ENCODE data around the gene NUP107.

The NUP107 gene

DNA sequence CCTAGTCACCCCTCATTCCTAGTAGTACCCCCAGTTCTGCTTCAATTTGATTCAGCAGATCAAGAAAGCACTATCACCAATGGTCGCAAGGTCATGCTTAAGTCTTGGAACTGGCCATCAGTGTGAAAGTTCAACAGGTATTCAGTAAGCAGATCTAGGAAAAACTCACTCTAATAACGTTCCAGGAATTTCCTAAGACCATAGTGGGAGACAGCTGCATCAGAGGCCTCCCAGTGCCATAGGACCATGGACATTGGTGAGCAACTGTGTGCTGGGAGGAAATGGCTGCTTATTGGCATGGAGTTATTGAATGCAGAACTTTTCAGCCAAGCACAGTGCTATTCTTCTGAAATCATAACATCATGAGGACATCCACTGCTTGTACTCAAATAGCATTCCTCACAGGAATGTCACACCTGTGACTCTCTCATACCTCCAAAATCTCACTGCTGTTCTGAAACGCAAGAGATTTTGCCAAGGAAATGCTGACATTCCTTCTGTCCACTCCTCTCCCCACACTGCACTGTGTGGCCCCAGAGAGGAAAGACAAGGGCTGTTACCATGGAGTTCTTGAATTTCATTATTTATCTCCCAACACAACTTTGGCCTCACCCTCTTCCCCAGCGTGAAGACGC is 90.3 kb downstream of the NUP107 start:
- Histone ChIP-seq H3K4me3 (ENCODE audit: low read length) (no peak overlapping the region), H3K9me3 (ENCODE audit: insufficient read depth, low read depth, low read length) (no peaks in the 10 kb centered on the region), H3K27me3 (ENCODE audit: insufficient read depth, low read length) (no peaks in the 10 kb centered on the region), H3K9ac (ENCODE audit: low read depth, low read length) (no peak overlapping the region), H3K27ac (ENCODE audit: low read length) (no peak overlapping the region), H3K4me1 (ENCODE audit: insufficient read depth, low read length) (no peaks in the 10 kb centered on the region), H3K36me3 (ENCODE audit: insufficient read depth, low read depth, low read length) (no peaks in the 10 kb centered on the region)

DNA sequence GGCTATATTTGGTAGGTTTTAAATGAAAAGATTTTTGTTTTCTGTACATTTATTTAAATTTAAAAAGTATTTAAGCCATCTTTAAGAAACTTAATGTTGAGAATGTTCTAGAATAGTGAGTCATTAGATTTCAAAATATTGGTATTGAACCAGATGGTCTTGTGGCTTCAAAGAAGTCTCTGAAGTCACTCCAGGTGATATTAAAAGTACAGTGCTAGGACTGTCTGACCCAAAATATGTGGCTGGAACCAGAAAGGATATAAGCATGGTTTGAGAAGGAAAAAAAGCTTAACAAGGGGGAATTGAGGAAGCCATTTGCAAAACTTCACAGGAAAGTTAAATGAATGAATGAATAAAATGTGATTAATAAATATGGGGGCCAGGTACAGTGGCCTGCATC is 92.5 kb downstream of the NUP107 start:
- Histone ChIP-seq H3K36me3 (ENCODE audit: insufficient read depth, low read depth, low read length) (no peaks in the 10 kb centered on the region), H3K9ac (ENCODE audit: low read depth, low read length) (no peak overlapping the region), H3K4me3 (ENCODE audit: low read length) (no peak overlapping the region), H3K4me1 (ENCODE audit: insufficient read depth, low read length) (no peaks in the 10 kb centered on the region), H3K27me3 (ENCODE audit: insufficient read depth, low read length) (no peaks in the 10 kb centered on the region), H3K9me3 (ENCODE audit: insufficient read depth, low read depth, low read length) (no peaks in the 10 kb centered on the region), H3K27ac (ENCODE audit: low read length) (no peak overlapping the region)

DNA sequence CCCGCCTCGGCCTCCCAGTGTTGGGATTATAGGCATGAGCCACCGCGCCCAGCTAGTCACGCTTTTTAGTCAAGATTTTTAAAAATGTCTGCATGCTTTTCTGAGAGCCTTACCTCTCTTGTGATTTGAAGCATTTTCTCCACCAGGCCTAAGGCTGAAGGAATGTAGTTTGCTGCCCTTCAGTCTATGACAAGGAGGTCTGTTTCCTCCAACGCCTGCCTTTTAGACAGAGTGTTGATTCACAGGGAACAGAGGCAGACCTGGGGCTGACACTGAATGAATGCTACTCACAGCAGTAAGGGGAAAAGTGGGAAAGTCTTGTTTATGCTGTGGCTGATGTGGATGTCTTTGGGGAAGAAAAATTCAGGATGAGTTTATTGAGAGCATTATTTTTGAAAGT is 94.0 kb downstream of the NUP107 start:
- no peaks in the 10 kb centered on the region for H3K36me3 ChIP-seq (ENCODE audit: insufficient read depth, low read depth, low read length)
- H3K4me1 ChIP-seq (ENCODE audit: insufficient read depth, low read length): no peaks in the 10 kb centered on the region
- no peaks in the 10 kb centered on the region for H3K9me3 ChIP-seq (ENCODE audit: insufficient read depth, low read depth, low read length)
- H3K9ac ChIP-seq (ENCODE audit: low read depth, low read length): no peak overlapping the region
- H3K4me3 ChIP-seq (ENCODE audit: low read length): no peak overlapping the region
- H3K27me3 ChIP-seq (ENCODE audit: insufficient read depth, low read length): no peaks in the 10 kb centered on the region
- H3K27ac ChIP-seq (ENCODE audit: low read length): no peak overlapping the region

DNA sequence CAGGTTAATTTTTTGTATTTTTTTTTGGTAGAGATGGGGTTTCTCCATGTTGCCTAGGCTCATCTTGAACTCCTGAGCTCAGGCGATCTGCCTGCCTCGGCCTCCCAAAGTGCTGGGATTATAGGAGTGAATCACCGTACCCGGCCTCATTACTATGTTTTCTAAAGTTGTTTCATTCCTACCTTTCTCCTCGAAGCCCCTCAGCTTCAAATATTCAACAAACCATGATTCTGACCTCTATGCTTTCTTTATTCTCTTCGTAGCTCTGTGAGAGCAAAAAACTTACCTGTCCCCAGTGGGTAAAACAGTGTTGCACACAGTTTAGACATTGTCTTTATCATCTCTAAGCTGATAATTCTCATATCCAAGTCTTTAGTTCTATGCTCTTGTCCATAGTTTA is 95.0 kb downstream of the NUP107 start:
- H3K4me1 ChIP-seq (ENCODE audit: insufficient read depth, low read length): no peaks in the 10 kb centered on the region
- H3K27me3 ChIP-seq (ENCODE audit: insufficient read depth, low read length): no peaks in the 10 kb centered on the region
- no peak overlapping the region for H3K4me3 ChIP-seq (ENCODE audit: low read length)
- no peak overlapping the region for H3K9ac ChIP-seq (ENCODE audit: low read depth, low read length)
- no peaks in the 10 kb centered on the region for H3K9me3 ChIP-seq (ENCODE audit: insufficient read depth, low read depth, low read length)
- H3K27ac ChIP-seq (ENCODE audit: low read length): no peak overlapping the region
- no peaks in the 10 kb centered on the region for H3K36me3 ChIP-seq (ENCODE audit: insufficient read depth, low read depth, low read length)

DNA sequence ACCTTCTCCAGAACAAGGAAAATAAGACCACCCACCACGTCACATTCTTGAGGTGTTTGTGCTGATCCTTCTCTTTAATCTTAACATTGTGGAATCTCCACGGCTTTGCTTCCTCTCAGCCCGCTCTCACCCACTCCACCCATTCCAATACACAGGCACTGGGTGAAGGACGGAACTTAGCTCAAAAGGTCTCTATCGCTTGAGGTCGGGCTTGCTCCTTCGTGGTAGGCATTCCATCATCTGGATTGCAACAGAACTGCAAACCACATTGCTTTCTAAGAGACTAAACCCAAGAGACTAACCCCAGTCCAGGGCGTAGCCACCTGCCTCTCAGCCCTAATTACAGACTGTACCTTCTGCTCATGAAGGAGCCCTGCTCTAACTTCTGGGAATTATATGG is 97.2 kb downstream of the NUP107 start:
- H3K27ac ChIP-seq (ENCODE audit: low read length): no peak overlapping the region
- H3K4me3 ChIP-seq (ENCODE audit: low read length): no peak overlapping the region
- no peaks in the 10 kb centered on the region for H3K4me1 ChIP-seq (ENCODE audit: insufficient read depth, low read length)
- H3K9me3 ChIP-seq (ENCODE audit: insufficient read depth, low read depth, low read length): no peaks in the 10 kb centered on the region
- H3K36me3 ChIP-seq (ENCODE audit: insufficient read depth, low read depth, low read length): no peaks in the 10 kb centered on the region
- H3K9ac ChIP-seq (ENCODE audit: low read depth, low read length): no peak overlapping the region
- no peaks in the 10 kb centered on the region for H3K27me3 ChIP-seq (ENCODE audit: insufficient read depth, low read length)

DNA sequence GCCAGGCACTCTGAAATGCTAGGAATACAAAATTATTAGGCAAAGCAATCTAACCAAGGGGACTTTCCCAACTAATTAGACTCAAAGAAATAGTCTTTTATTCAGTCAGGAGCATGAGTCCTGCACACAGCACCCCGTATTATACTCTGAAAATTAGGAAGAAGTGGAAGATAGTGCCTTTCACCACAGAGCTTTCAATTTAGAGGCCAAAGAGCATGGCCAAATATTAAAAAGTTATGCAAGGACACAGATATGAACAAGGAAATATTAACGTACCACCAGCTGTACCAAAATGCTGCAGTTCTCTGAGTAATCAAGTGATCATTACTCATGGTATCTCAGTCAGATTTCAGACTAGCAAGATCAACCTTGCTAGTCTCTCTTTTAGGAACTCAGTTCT is 98.6 kb downstream of the NUP107 start:
- H3K27me3 ChIP-seq (ENCODE audit: insufficient read depth, low read length): no peaks in the 10 kb centered on the region
- H3K9ac ChIP-seq (ENCODE audit: low read depth, low read length): no peak overlapping the region
- H3K4me3 ChIP-seq (ENCODE audit: low read length): no peak overlapping the region
- H3K9me3 ChIP-seq (ENCODE audit: insufficient read depth, low read depth, low read length): no peaks in the 10 kb centered on the region
- H3K36me3 ChIP-seq (ENCODE audit: insufficient read depth, low read depth, low read length): no peaks in the 10 kb centered on the region
- no peak overlapping the region for H3K27ac ChIP-seq (ENCODE audit: low read length)
- no peaks in the 10 kb centered on the region for H3K4me1 ChIP-seq (ENCODE audit: insufficient read depth, low read length)

DNA sequence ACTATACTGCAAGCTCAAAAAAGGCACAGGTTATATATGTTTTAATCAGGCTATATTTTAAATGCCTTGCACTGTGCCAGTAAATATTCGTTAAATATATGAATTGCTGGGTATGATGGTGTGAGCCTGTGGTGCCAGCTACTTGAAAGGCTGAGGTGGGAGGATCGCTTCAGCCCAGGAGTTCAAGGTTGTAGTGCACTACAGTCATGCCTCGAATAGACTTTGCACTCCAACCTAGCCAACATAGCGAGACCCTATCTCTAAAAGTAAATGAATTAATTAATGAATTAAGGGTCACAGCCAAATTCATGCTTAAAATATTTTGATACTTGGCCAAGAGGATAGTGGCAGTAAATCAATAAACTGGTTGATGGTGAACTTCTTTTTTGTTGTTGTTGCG is 99.0 kb downstream of the NUP107 start:
- H3K4me1 ChIP-seq (ENCODE audit: insufficient read depth, low read length): no peaks in the 10 kb centered on the region
- H3K27me3 ChIP-seq (ENCODE audit: insufficient read depth, low read length): no peaks in the 10 kb centered on the region
- no peak overlapping the region for H3K27ac ChIP-seq (ENCODE audit: low read length)
- H3K9ac ChIP-seq (ENCODE audit: low read depth, low read length): no peak overlapping the region
- no peaks in the 10 kb centered on the region for H3K9me3 ChIP-seq (ENCODE audit: insufficient read depth, low read depth, low read length)
- H3K4me3 ChIP-seq (ENCODE audit: low read length): no peak overlapping the region
- H3K36me3 ChIP-seq (ENCODE audit: insufficient read depth, low read depth, low read length): no peaks in the 10 kb centered on the region

DNA sequence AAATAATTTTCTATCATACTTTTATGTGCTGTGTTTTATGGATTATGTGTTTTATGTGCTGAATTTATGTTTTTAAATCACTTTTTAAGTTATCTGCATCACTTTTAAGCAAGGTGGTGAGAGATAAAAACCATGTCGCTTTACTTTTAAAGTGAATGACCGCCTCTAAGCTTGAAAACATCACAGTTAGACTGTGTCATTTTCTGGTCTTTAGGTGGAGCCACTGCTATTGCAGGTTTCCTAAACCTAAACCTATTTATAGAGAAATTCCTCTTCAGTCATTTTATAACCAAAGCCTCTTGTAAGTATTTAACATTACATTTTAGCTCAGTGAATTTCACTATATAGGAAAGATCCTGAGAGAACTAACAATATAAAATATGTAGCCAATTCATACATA is 100.2 kb downstream of the NUP107 start:
- H3K27ac ChIP-seq (ENCODE audit: low read length): no peak overlapping the region
- H3K27me3 ChIP-seq (ENCODE audit: insufficient read depth, low read length): no peaks in the 10 kb centered on the region
- H3K9ac ChIP-seq (ENCODE audit: low read depth, low read length): no peak overlapping the region
- H3K36me3 ChIP-seq (ENCODE audit: insufficient read depth, low read depth, low read length): no peaks in the 10 kb centered on the region
- H3K9me3 ChIP-seq (ENCODE audit: insufficient read depth, low read depth, low read length): no peaks in the 10 kb centered on the region
- H3K4me3 ChIP-seq (ENCODE audit: low read length): no peak overlapping the region
- H3K4me1 ChIP-seq (ENCODE audit: insufficient read depth, low read length): no peaks in the 10 kb centered on the region

DNA sequence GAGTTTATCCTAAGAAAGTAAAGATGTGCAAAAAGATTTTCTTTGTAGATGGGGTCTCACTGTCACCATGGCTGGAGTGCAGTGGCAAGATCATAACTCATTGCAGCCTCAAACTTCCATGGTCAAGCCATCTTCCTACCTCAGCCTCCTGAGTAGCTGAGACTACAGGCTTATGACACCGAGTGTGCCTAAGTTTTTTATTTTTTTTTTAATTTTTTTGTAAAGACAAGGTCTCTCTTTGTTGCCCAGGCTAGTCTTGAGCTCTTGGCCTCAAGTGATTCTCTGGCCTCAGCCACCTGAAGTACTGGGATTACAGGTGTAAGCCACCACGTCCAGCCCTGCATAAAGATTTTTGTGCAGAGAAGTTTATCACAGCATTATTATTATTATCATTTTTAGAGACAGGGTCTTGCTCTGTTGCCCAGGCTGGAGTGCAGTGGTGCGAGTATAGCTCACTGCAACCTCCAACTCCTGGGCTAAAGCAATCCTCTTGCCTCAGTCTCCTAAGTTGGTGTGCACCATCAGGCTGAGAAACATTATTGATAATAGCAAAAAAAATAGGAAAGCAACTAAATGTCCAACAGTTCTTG is 101.9 kb downstream of the NUP107 start:
- Histone ChIP-seq H3K9ac (ENCODE audit: low read depth, low read length) (no peak overlapping the region), H3K27ac (ENCODE audit: low read length) (no peak overlapping the region), H3K9me3 (ENCODE audit: insufficient read depth, low read depth, low read length) (no peaks in the 10 kb centered on the region), H3K4me1 (ENCODE audit: insufficient read depth, low read length) (no peaks in the 10 kb centered on the region), H3K36me3 (ENCODE audit: insufficient read depth, low read depth, low read length) (no peaks in the 10 kb centered on the region), H3K27me3 (ENCODE audit: insufficient read depth, low read length) (no peaks in the 10 kb centered on the region), H3K4me3 (ENCODE audit: low read length) (no peak overlapping the region)

DNA sequence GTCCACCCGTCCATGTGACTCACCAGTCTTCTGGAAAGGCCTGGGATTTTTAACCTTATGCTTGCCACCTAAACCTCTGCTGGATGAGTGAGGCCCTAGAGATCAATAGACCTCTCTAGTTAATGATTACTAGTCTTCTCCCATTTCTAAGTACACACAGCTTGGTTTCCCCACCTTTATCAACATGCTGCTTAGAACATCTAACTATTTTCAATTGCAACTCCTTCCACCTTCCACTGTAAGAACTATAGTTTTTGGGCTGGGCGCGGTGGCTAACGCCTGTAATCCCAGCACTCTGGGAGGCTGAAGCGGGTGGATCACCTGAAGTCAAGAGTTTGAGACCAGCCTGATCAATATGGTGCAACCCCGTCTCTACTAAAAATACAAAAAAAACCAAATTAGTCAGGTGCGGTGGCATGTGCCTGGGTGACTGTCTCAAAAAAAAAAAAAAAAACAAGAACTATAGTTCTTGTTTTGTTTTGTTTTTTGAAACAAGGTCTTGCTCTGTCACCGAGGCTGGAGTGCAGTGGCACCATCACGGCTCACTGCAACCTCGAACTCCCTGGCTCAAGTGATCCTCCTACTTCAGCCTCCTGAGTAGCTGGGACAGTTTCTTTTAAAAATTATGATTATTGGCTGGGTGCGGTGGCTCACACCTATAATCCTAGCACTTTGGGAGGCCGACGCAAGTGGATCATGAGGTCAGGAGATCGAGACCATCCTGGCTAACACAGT is 102.5 kb downstream of the NUP107 start:
- H3K36me3 ChIP-seq (ENCODE audit: insufficient read depth, low read depth, low read length): no peaks in the 10 kb centered on the region
- no peak overlapping the region for H3K9ac ChIP-seq (ENCODE audit: low read depth, low read length)
- no peak overlapping the region for H3K27ac ChIP-seq (ENCODE audit: low read length)
- no peaks in the 10 kb centered on the region for H3K4me1 ChIP-seq (ENCODE audit: insufficient read depth, low read length)
- no peaks in the 10 kb centered on the region for H3K27me3 ChIP-seq (ENCODE audit: insufficient read depth, low read length)
- H3K4me3 ChIP-seq (ENCODE audit: low read length): no peak overlapping the region
- no peaks in the 10 kb centered on the region for H3K9me3 ChIP-seq (ENCODE audit: insufficient read depth, low read depth, low read length)

DNA sequence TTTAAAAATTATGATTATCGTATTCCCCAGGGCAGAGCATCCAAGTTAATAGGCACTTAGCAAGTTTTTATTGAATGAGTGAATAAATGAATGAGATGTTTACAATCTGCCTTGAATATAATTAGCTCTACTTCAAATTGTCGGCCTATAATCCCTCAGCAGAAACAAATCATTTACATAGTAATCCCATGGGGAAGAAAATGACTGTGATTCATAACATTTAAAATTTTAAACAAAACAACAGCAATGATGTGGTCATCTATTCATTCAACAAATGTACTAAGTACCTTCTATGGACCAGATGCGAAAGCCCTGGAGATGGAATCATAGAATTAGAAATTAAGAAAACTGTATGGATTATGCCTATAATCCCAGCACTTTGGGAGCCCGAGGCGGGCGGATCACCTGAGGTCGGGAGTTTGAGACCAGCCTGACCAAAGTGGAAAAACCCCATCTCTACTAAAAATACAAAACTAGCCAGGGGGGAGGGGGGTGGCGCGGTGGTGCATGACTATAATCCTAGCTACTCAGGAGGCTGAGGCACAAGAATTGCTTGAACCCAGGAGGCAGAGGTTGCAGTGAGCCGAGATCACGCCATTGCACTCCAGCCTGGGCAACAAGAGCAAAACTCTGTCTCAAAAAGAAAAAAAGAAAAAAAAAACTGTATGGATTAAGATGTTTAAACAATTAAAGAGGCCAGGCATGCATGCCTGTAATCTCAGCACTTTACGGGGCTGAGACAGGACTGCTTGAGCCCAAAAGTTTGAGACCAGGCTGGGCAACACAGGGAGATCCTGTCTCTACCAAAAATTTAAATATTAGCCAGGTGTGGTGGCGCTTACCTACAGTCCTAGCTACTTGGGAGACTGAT is 103.5 kb downstream of the NUP107 start:
- Histone ChIP-seq H3K4me1 (ENCODE audit: insufficient read depth, low read length) (no peaks in the 10 kb centered on the region), H3K36me3 (ENCODE audit: insufficient read depth, low read depth, low read length) (no peaks in the 10 kb centered on the region), H3K4me3 (ENCODE audit: low read length) (no peak overlapping the region), H3K9me3 (ENCODE audit: insufficient read depth, low read depth, low read length) (no peaks in the 10 kb centered on the region), H3K27me3 (ENCODE audit: insufficient read depth, low read length) (no peaks in the 10 kb centered on the region), H3K9ac (ENCODE audit: low read depth, low read length) (no peak overlapping the region), H3K27ac (ENCODE audit: low read length) (no peak overlapping the region)

DNA sequence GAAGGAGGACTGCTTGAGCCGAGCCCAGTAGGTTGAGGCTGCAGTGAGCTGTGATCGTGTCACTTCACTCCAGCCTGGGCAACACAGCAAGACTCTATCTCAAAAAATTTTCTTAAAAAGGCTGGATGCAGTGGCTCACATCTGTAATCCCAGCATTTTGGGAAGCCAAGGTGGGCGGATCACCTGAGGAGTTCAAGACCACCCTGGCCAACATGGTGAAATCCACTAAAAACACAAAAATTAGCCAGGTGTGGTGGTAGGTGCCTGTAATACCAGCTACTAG is 104.1 kb downstream of the NUP107 start:
- Histone ChIP-seq H3K27me3 (ENCODE audit: insufficient read depth, low read length) (no peaks in the 10 kb centered on the region), H3K9me3 (ENCODE audit: insufficient read depth, low read depth, low read length) (no peaks in the 10 kb centered on the region), H3K4me3 (ENCODE audit: low read length) (no peak overlapping the region), H3K27ac (ENCODE audit: low read length) (no peak overlapping the region), H3K4me1 (ENCODE audit: insufficient read depth, low read length) (no peaks in the 10 kb centered on the region), H3K9ac (ENCODE audit: low read depth, low read length) (no peak overlapping the region), H3K36me3 (ENCODE audit: insufficient read depth, low read depth, low read length) (no peaks in the 10 kb centered on the region)
